B cell (primary cell): ENCODE measurements around the gene MLXIP. TPM values are rescaled to one million over a fixed set of nuclear protein-coding genes. Genes with fewer than 3 reads are reported as not detected.

Experiments
- ATAC-seq: fragments of 200-7000 bp; cut with Tn5 transposase; one replicate; pipeline ENCODE4 v1.10.0; 2021; ENCODE audit warnings: low read depth, mild to moderate bottlenecking, moderate number of reproducible peaks, moderate library complexity
- CTCF ChIA-PET: fragments of 350-600 bp; sonication (Branson Sonifier 250); formaldehyde crosslinking; loops from one replicate; lab custom pipeline; 2021; ENCODE audit warnings: antibody characterized with exemption, inconsistent platforms; lab: Charles Lee
- POLR2A ChIA-PET: fragments of 350-600 bp; sonication (Branson Sonifier 250); formaldehyde crosslinking; loops from one replicate; lab custom pipeline; 2021; ENCODE audit warnings: antibody characterized with exemption; lab: Charles Lee
- DNase-seq: peaks from one replicate; pipeline ENCODE4 v3.0.0; 2013
- H2AFZ ChIP-seq: 2 replicates; pipeline ENCODE4 v1.6.1; 2012; ENCODE audit warnings: mild to moderate bottlenecking, low read depth, low read length; ENCODE audit not compliant: insufficient read depth, poor library complexity, severe bottlenecking
- H3K27ac ChIP-seq, 2 donors: 1 replicate in 1 of 2; 2 replicates in 1 of 2; pipeline ENCODE4 v1.5.1; 2012 to 2013; ENCODE audit warnings: low read length in 2 of 2, mild to moderate bottlenecking in 2 of 2, moderate library complexity in 1 of 2
- H3K27me3 ChIP-seq, 4 experiments: fragments of 200-600 bp in 1 of 4; sonication (generic) in 1 of 4; replicated peaks in 1 of 4; 1 replicate in 2 of 4; 2 replicates in 2 of 4; pipeline versions ENCODE4 v1.6.1 to v1.7.0; 2013 to 2016; ENCODE audit warnings: low read length in 3 of 4, mild to moderate bottlenecking in 2 of 4, mixed read lengths in 1 of 4, moderate library complexity in 1 of 4; ENCODE audit not compliant: insufficient read depth in 4 of 4, control insufficient read depth in 3 of 4; ENCODE audit errors: control extremely low read depth in 1 of 4
- H3K36me3 ChIP-seq, 2 experiments: replicated peaks in 1 of 2; 1 replicate in 1 of 2; 2 replicates in 1 of 2; pipeline versions ENCODE4 v1.6.1 to v1.7.1; 2013; ENCODE audit warnings: low read length in 1 of 2; ENCODE audit not compliant: insufficient read depth in 2 of 2, control insufficient read depth in 1 of 2; ENCODE audit errors: control extremely low read depth in 1 of 2, extremely low read depth in 1 of 2
- H3K4me1 ChIP-seq, 2 donors: fragments of 200-600 bp in 1 of 2; sonication (generic) in 1 of 2; 1 replicate in 1 of 2; 2 replicates in 1 of 2; pipeline versions ENCODE4 v1.5.1 to v1.6.1; 2013 to 2017; ENCODE audit warnings: low read length in 2 of 2; ENCODE audit not compliant: control insufficient read depth in 2 of 2, insufficient read depth in 2 of 2
- H3K4me2 ChIP-seq: replicated peaks from 2 replicates; pipeline ENCODE3; 2012; ENCODE audit warnings: mild to moderate bottlenecking, low read depth, low read length; ENCODE audit not compliant: poor library complexity, severe bottlenecking
- H3K4me3 ChIP-seq, 5 experiments: fragments of 200-600 bp in 1 of 5; sonication (generic) in 1 of 5; 1 replicate in 3 of 5; 2 replicates in 2 of 5; pipeline versions ENCODE4 v1.5.1 to v1.7.0; 2011 to 2016; ENCODE audit warnings: low read length in 4 of 5, mild to moderate bottlenecking in 4 of 5, low read depth in 2 of 5, control low read depth in 1 of 5, moderate library complexity in 1 of 5; ENCODE audit not compliant: insufficient read depth in 1 of 5; ENCODE audit errors: control extremely low read depth in 1 of 5, extremely low read depth in 1 of 5
- H3K79me2 ChIP-seq: fragments of 200-600 bp; sonication (generic); one replicate; pipeline ENCODE4 v1.6.0; 2016; ENCODE audit warnings: low read length; ENCODE audit not compliant: control insufficient read depth, insufficient read depth
- H3K9ac ChIP-seq: fragments of 200-600 bp; sonication (generic); 2 replicates; pipeline ENCODE4 v1.6.1; 2017; ENCODE audit warnings: mild to moderate bottlenecking, low read length, moderate library complexity
- H3K9me3 ChIP-seq, 3 donors: one replicate each; pipeline versions ENCODE4 v1.6.1 to v1.7.1; 2013; ENCODE audit warnings: low read length in 2 of 3; ENCODE audit not compliant: control insufficient read depth in 2 of 3, insufficient read depth in 1 of 3; ENCODE audit errors: control extremely low read depth in 1 of 3
- H4K20me1 ChIP-seq: 2 replicates; pipeline ENCODE4 v1.6.0; 2012; ENCODE audit warnings: mild to moderate bottlenecking, low read length; ENCODE audit not compliant: insufficient read depth, control insufficient read depth, poor library complexity, severe bottlenecking
- H3K27ac Mint-ChIP-seq: one replicate; pipeline ENCODE4 v1.8.0; 2021; ENCODE audit warnings: mixed read lengths
- H3K27me3 Mint-ChIP-seq: one replicate; pipeline ENCODE4 v1.8.0; 2021; ENCODE audit warnings: mixed read lengths
- H3K4me1 Mint-ChIP-seq: one replicate; pipeline ENCODE4 v1.8.0; 2021; ENCODE audit warnings: mixed read lengths
- H3K4me3 Mint-ChIP-seq: one replicate; pipeline ENCODE4 v1.8.0; 2021; ENCODE audit warnings: mixed read lengths
- H3K9me3 Mint-ChIP-seq: one replicate; pipeline ENCODE4 v1.8.0; 2022; ENCODE audit warnings: mixed read lengths; ENCODE audit not compliant: insufficient read depth
- CTCF ChIP-seq: fragments of 200-600 bp; IDR thresholded peaks from one replicate; pipeline ENCODE4 v1.8.0; 2022; ENCODE audit warnings: antibody characterized with exemption, mild to moderate bottlenecking
- EZH2 ChIP-seq: IDR thresholded peaks from 2 replicates; pipeline ENCODE4 v1.6.1; 2012; ENCODE audit warnings: borderline replicate concordance, low read depth, mild to moderate bottlenecking, moderate library complexity, low read length; ENCODE audit not compliant: insufficient read depth, poor library complexity, severe bottlenecking
- WGBS: methylation state at CpG from one replicate; pipeline ENCODE4 v1.1.5; 2013; ENCODE audit warnings: missing lambda C conversion rate; ENCODE audit not compliant: insufficient coverage; 5-methylcytosine and 5-hydroxymethylcytosine counted together
- intact Hi-C: fragments of 100-400 bp; cut with micrococcal nuclease; formaldehyde crosslinking; loops from one replicate; pipeline ENCODE4 v1.10.0; 2022
- polyA plus RNA-seq: library from polyadenylated mRNA; depleted of rRNA; stranded (reverse); fragments of >200 nt; gene quantifications from 2 replicates; pipeline ENCODE4 v1.2.3, GENCODE V29; 2012
- total RNA-seq, 2 donors: library from RNA; stranded (reverse); fragments of 120-200 nt in 1 of 2; gene quantifications; 1 replicate in 1 of 2; 2 replicates in 1 of 2; pipeline versions ENCODE4 v1.2.3 to v1.2.4, GENCODE V29; 2013 to 2022

Gene MLXIP
- total and polyA plus RNA-seq, 2 donors (not counting 1 experiment from before 2014, with no cell fraction given) = 28.1 to 91.2 TPM

GRCh38 chr12:122138616-122139015 is 60.1 kb downstream of the MLXIP start:
- intact Hi-C loops = no loop called here
- DNase-seq = no peak
- no peaks in the 10 kb centered on the region for H4K20me1 ChIP-seq
- ChIA-PET CTCF (interaction anchor here (0.5 to 1.1 kb wide), 2 partner anchors 15 to 621 kb away, joined by 3 read pairs; no protein-coding TSS in a partner anchor), POLR2A (no interaction called here)
- Mint-ChIP-seq H3K4me3 (no peak overlapping the region), H3K27ac (no peak overlapping the region), H3K9me3 (no peaks in the 10 kb centered on the region), H3K4me1 (no peaks in the 10 kb centered on the region), H3K27me3 (no peaks in the 10 kb centered on the region)
- H3K79me2 ChIP-seq = no peaks in the 10 kb centered on the region
- no peaks in the 10 kb centered on the region for H3K4me1 ChIP-seq
- H3K36me3 ChIP-seq = peaks cover 0 to 59% of the 10 kb centered on the region in 2 experiments
- no peak overlapping the region for H3K27ac ChIP-seq
- no peak overlapping the region for H3K4me3 ChIP-seq
- H3K9ac ChIP-seq = no peak overlapping the region
- TF ChIP-seq EZH2 = no peak
- no peak for TF ChIP-seq CTCF
- WGBS = over 99% methylated on average over 8 of the region's 11 CpGs
- no peak overlapping the region for H3K4me2 ChIP-seq
- no peaks in the 10 kb centered on the region for H3K27me3 ChIP-seq
- no peaks in the 10 kb centered on the region for H3K9me3 ChIP-seq
- no peak for ATAC-seq
- H2AFZ ChIP-seq = no peak overlapping the region

GRCh38 chr12:122139266-122139665 is 60.7 kb downstream of the MLXIP start:
- peaks cover 0 to 55% of the 10 kb centered on the region in 2 experiments for H3K36me3 ChIP-seq
- CTCF ChIA-PET = interaction anchor here (0.7 kb wide), 1 partner anchor 17 kb away, joined by 3 read pairs; no protein-coding TSS in a partner anchor

More at GRCh38 chr12:122139266-122139665, 60.7 kb downstream of the MLXIP start:
- no peaks in the 10 kb centered on the region for H4K20me1 ChIP-seq
- no peak overlapping the region for H3K4me3 Mint-ChIP-seq
- ATAC-seq (no peak), DNase-seq (no peak)
- WGBS = 97% methylated on average over 15 of the region's 15 CpGs
- no peak overlapping the region for H3K27ac ChIP-seq
- no peak overlapping the region for H3K4me3 ChIP-seq
- H3K9ac ChIP-seq = no peak overlapping the region
- no peaks in the 10 kb centered on the region for H3K4me1 Mint-ChIP-seq
- no peak overlapping the region for H3K4me2 ChIP-seq
- no peak overlapping the region for H3K27ac Mint-ChIP-seq
- no peak overlapping the region for H2AFZ ChIP-seq
- intact Hi-C loops = no loop called here
- POLR2A ChIA-PET = no interaction called here
- no peaks in the 10 kb centered on the region for H3K27me3 ChIP-seq
- TF ChIP-seq CTCF = no peak
- TF ChIP-seq EZH2 = no peak
- H3K9me3 ChIP-seq = no peaks in the 10 kb centered on the region
- H3K27me3 Mint-ChIP-seq = no peaks in the 10 kb centered on the region
- H3K9me3 Mint-ChIP-seq = no peaks in the 10 kb centered on the region
- no peaks in the 10 kb centered on the region for H3K4me1 ChIP-seq
- H3K79me2 ChIP-seq = no peaks in the 10 kb centered on the region
